ENCODE results near the gene FOXL2NB.

The FOXL2NB gene

GRCh38 chr3:138936741-138937689 lies 10.0 kb upstream of the FOXL2NB start:
- H3K4me3 ChIP-seq (ENCODE audit: low read depth, low read length), result no peak overlapping the region
- in situ Hi-C loops (cut with HindIII; ENCODE audit: low sequenced_read_pairs), result no loop called here
- TF ChIP-seq, protein P1, sequence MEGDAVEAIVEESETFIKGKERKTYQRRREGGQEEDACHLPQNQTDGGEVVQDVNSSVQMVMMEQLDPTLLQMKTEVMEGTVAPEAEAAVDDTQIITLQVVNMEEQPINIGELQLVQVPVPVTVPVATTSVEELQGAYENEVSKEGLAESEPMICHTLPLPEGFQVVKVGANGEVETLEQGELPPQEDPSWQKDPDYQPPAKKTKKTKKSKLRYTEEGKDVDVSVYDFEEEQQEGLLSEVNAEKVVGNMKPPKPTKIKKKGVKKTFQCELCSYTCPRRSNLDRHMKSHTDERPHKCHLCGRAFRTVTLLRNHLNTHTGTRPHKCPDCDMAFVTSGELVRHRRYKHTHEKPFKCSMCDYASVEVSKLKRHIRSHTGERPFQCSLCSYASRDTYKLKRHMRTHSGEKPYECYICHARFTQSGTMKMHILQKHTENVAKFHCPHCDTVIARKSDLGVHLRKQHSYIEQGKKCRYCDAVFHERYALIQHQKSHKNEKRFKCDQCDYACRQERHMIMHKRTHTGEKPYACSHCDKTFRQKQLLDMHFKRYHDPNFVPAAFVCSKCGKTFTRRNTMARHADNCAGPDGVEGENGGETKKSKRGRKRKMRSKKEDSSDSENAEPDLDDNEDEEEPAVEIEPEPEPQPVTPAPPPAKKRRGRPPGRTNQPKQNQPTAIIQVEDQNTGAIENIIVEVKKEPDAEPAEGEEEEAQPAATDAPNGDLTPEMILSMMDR (IDR thresholded peaks at IDR 0.05; ENCODE audit: low read depth, low read length), result no peak
- DNase-seq (ENCODE audit: low read depth, low spot score), result no peak

DNA sequence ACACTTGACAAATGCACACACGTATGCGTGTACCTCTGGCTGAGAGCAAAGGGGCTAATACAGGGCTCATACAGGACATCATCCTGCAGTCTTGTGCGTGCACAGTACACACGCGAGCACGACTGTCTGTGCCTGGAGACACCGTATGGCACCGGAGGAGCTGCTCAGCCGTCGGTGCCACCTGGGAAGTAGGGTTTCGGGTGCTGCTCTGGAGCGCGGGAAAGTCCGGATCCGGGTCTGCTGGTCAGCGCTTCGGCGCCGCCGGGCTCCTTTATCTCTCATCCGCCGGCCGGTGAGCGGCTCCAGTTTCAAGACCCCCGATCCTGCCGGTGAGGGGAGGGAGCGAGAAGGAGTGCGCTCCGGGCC lies 9.3 kb upstream of the FOXL2NB start:
- in situ Hi-C loops (cut with HindIII; ENCODE audit: low sequenced_read_pairs), result no loop called here
- TF ChIP-seq, protein P1 (IDR thresholded peaks at IDR 0.05; ENCODE audit: low read depth, low read length), result no peak
- no peak overlapping the region for H3K4me3 ChIP-seq (ENCODE audit: low read depth, low read length)
- no peak for DNase-seq (ENCODE audit: low read depth, low spot score)

DNA sequence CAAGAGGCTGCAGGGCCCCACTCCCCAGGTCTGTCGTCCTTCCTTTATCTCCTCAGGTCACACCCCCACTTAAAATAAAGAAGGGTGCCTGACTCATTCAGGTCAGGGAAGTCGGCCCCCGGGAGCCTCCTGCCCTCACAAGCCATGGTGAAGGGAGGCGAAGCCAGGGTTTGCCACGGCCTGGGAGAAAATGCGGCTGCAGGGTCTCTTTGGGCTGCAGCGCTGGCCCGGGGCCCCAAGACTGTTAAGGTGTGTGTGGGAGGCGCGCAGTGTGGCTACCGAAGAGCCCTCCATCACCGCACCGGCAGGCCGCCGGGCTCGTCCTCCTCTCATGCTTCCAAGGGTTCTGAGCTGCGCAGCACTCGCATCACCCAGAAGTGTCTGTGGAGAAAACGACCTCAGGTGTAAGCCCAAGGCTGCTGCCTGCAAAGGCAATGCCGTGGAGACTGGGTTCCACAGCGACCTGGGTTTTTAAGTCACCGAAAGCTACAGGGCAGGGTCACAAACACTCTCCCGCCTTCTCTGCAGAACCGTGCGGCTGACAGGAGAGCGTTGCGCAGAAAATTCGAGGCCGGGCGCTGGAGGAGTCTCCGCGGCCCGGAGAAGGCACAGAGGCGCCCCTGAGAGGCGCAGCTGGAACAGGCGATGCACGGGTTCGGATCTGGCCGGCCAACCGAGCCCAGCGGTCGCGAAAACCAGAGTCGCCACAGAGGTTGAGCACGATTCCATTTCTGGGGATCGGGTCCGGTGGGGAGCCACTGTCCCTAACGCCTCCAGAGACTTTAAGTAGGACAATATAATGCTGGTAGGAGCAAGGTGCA lies 8.8 kb upstream of the FOXL2NB start:
- TF ChIP-seq, protein P1 (IDR thresholded peaks at IDR 0.05; ENCODE audit: low read depth, low read length), result no peak
- in situ Hi-C loops (cut with HindIII; ENCODE audit: low sequenced_read_pairs), result no loop called here
- no peak overlapping the region for H3K4me3 ChIP-seq (ENCODE audit: low read depth, low read length)
- no peak for DNase-seq (ENCODE audit: low read depth, low spot score)

DNA sequence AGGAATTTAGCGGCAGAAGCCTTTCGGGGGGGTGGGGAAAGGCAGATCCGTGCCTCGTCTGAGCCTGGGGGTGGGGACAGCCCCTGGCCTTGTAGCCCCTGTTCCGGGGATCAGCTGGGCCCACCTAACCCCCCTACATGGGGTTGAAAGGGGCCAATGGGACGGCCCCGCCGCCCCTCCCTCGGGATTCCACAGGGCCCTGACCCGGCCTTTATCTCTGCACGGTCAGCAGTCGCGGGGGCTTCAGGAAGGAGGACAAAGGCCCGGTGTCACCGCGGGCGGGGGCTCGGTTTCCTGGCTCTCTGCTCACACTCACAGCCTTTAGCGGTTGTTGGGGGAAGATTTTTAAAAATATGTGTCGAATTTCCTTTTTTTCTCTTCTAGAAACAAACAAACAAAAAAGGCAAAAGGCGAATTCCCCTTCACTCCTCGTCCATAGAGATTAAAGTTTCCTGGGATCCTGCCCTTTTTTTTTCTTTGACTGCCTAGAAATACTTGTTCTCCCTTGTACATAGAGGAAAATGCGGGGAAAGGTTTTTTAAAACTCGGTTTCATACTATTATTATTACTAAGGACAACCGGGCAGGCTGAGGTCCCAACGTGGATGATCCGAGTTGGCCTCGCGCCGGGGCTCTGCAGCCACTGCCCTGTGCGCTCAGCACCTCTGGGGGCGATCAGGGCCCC lies 8.0 kb upstream of the FOXL2NB start:
- in situ Hi-C loops (cut with HindIII; ENCODE audit: low sequenced_read_pairs), result no loop called here
- TF ChIP-seq, protein P1 (IDR thresholded peaks at IDR 0.05; ENCODE audit: low read depth, low read length), result no peak
- no peak for DNase-seq (ENCODE audit: low read depth, low spot score)
- H3K4me3 ChIP-seq (ENCODE audit: low read depth, low read length), result no peak overlapping the region

GRCh38 chr3:138939561-138940241 lies 7.3 kb upstream of the FOXL2NB start:
- DNase-seq (ENCODE audit: low read depth, low spot score), result no peak
- H3K4me3 ChIP-seq (ENCODE audit: low read depth, low read length), result no peak overlapping the region
- in situ Hi-C loops (cut with HindIII; ENCODE audit: low sequenced_read_pairs), result loop anchor here (10.0 kb wide), 1 partner anchor 405 kb away; the partner anchor contains the start of gene MRPS22
- TF ChIP-seq, protein P1 (IDR thresholded peaks at IDR 0.05; ENCODE audit: low read depth, low read length), result no peak

All from astrocyte of the spinal cord (primary cell).